Heart right ventricle (tissue), 16 donors: ENCODE measurements around the gene AZGP1. TPM values are rescaled to one million over a fixed set of nuclear protein-coding genes. Genes with fewer than 3 reads are reported as not detected.
"Not testable (repeated sequence)": the region's sequence is repeated elsewhere in the genome, so short reads cannot be mapped to it uniquely, and the experiment has no call there.

ENCODE experiments used
- ATAC-seq, 8 donors: fragments of 200-7000 bp; cut with Tn5 transposase; one replicate each; pipeline ENCODE4 v1.9.1; 2020; ENCODE audit warnings: mild to moderate bottlenecking in 8 of 8, moderate library complexity in 8 of 8, moderate number of reproducible peaks in 1 of 8
- DNase-seq, 2 donors: peaks; one replicate each; pipeline ENCODE4 v3.0.0-alpha.2; 2020
- H3K27ac ChIP-seq, 10 donors: fragments of 200-600 bp; sonication (generic) in 2 of 10; one replicate each; pipeline versions ENCODE4 v1.5.0 to v1.8.0; 2020 to 2022; ENCODE audit warnings: mild to moderate bottlenecking in 3 of 10
- H3K27me3 ChIP-seq, 7 donors: fragments of 200-600 bp; one replicate each; pipeline ENCODE4 v1.8.0; 2021 to 2022; ENCODE audit warnings: mild to moderate bottlenecking in 2 of 7
- H3K36me3 ChIP-seq, 9 donors: fragments of 200-600 bp; sonication (generic) in 1 of 9; one replicate each; pipeline versions ENCODE4 v1.5.0 to v1.8.0; 2020 to 2022; ENCODE audit warnings: mild to moderate bottlenecking in 2 of 9
- H3K4me1 ChIP-seq, 9 donors: fragments of 200-600 bp; sonication (generic) in 1 of 9; one replicate each; pipeline versions ENCODE4 v1.5.0 to v1.8.0; 2020 to 2022; ENCODE audit warnings: mild to moderate bottlenecking in 4 of 9
- H3K4me3 ChIP-seq, 10 donors: fragments of 200-600 bp; sonication (generic) in 2 of 10; one replicate each; pipeline versions ENCODE4 v1.5.0 to v1.8.0; 2020 to 2022; ENCODE audit warnings: mild to moderate bottlenecking in 7 of 10, moderate library complexity in 2 of 10
- H3K9me3 ChIP-seq, 11 donors: fragments of 200-600 bp in 10 of 11; sonication (generic) in 2 of 11; one replicate each; pipeline versions ENCODE4 v1.5.0 to v1.8.0; 2013 to 2022; ENCODE audit warnings: mild to moderate bottlenecking in 2 of 11, control low read depth in 1 of 11, moderate library complexity in 1 of 11
- CTCF ChIP-seq, 9 donors: fragments of 200-600 bp; sonication (generic) in 2 of 9; IDR thresholded peaks; one replicate each; pipeline versions ENCODE4 v1.5.0 to v1.8.0; 2021 to 2022; ENCODE audit warnings: antibody characterized with exemption in 9 of 9, mild to moderate bottlenecking in 5 of 9, moderate library complexity in 1 of 9
- WGBS, 2 donors: extraction: QIAGEN DNeasy Blood & Tissue Kit; methylation state at CpG; one replicate each; pipeline ENCODE4 v1.1.7; 2013; ENCODE audit warnings: inconsistent platforms in 1 of 2; 5-methylcytosine and 5-hydroxymethylcytosine counted together
- intact Hi-C, 10 donors: fragments of 100-400 bp; cut with DNase I; formaldehyde crosslinking; loops; one replicate each; pipeline versions ENCODE4 v1.11.1 to v1.14.2; 2022
- polyA plus RNA-seq, 2 donors: library from polyadenylated mRNA; stranded (reverse); fragments of 200-250 nt; gene quantifications; one replicate each; pipeline ENCODE4 v1.2.3, GENCODE V29; 2013
- total RNA-seq, 10 donors: library from RNA; stranded (reverse); fragmentation: NEBNext Ultra II Directional in 3 of 10; extraction: Animal tissue kit (Norgen Biotek cat#: 25700) in 3 of 10; gene quantifications; one replicate each; pipeline versions ENCODE4 v1.2.1 to v1.2.4, GENCODE V29; 2021 to 2023
- donor health status: Arrhythmogenic right ventricular cardiomyopathy.
- donor health status: ischemic (EF 13 %, LVEDD 7.1; RV severe dilation, severe dysfunction).
- donor health status: healthy with polysubstance abuse.
- donor health status: DM: no; HTN: yes; CAD: no.
- donor health status: DM: no; HTN: no; CAD: no.
- donor health status: ischemic (EF 25% LVEDD 6.9; RV normal size, moderate dysfunction).
- donor health status: ischemic (EF 25% LVEDD 5.7; RV mildly dilated, moderate dysfunction).
- donor health status: healthy.
- donor health status: DM: yes; HTN: yes; CAD: no.
- donor health status: Ischemic cardiomyopathy.
- donor health status: ischemic (EF 35%, LVEDD 5.7; RV mildly dilated, moderate dysfunction).
- donor health status: nonischemic (EF 11% LVEDD 7.7; RV severe dilation, severe dysfunction).
- donor health status: DM: yes; HTN: yes; CAD: no.
- donor health status: PGD.
- donor health status: ischemic (EF 29% LVEDD 5.4; RV normal size, mild dysfunction).
- donor health status: nonischemic (EF 23%, LVEDD 6.1; RV moderate dilation, normal function).

Gene AZGP1
- total and polyA plus RNA-seq, 12 donors = 37.8 to 335 (median 108) TPM

GRCh38 chr7:99990460-99990852 lies 14.6 kb upstream of the AZGP1 start:
- DNase-seq (no peak), ATAC-seq (no peak)
- no peaks in the 10 kb centered on the region for H3K36me3 ChIP-seq
- intact Hi-C loops = loop anchor here (2.0 to 10.0 kb wide), 12 partner anchors 62 to 142 kb away; partner anchors contain the start of genes TRIM4 (in 5 of the 10), ZNF3 (in 4 of the 10), GJC3 (in 2 of the 10) and MBLAC1 (in 2 of the 10)
- peaks cover 0 to 7% (median 0%) of the 10 kb centered on the region in 7 donors for H3K27me3 ChIP-seq
- H3K4me1 ChIP-seq = peaks cover 0 to 35% (median 20%) of the 10 kb centered on the region in 9 donors
- H3K27ac ChIP-seq = no peak overlapping the region
- no peaks in the 10 kb centered on the region for H3K9me3 ChIP-seq
- peak overlapping the region in 6 of 10 donors; percentile 0 to 31 (median 24) for H3K4me3 ChIP-seq
- 28 to 41% methylated on average over 14 of the region's 14 CpGs for WGBS, 2 donors
- TF ChIP-seq CTCF (IDR thresholded peaks at IDR 0.05) = no peak

- TF ChIP-seq CTCF (IDR thresholded peaks at IDR 0.05) = no peak
- Histone ChIP-seq H3K36me3 (no peaks in the 10 kb centered on the region), H3K4me1 (peaks cover 0 to 26% (median 15%) of the 10 kb centered on the region in 9 donors), H3K4me3 (no peak overlapping the region), H3K27me3 (peaks cover 0 to 7% (median 0%) of the 10 kb centered on the region in 7 donors), H3K27ac (no peak overlapping the region), H3K9me3 (no peaks in the 10 kb centered on the region)
- DNase-seq (no peak), ATAC-seq (no peak)
- intact Hi-C loops = no loop called here
- 76 to 91% methylated on average over 5 of the region's 5 CpGs for WGBS, 2 donors
These were observed 12.0 kb upstream of the AZGP1 start for GRCh38 chr7:99987846-99988245.

- WGBS, 2 donors = 71 to 80% methylated on average over 13 of the region's 14 CpGs
- intact Hi-C loops, DNase-seq, H3K4me3 ChIP-seq, H3K9me3 ChIP-seq, H3K27me3 ChIP-seq, H3K27ac ChIP-seq, H3K36me3 ChIP-seq: not testable (repeated sequence)
- H3K4me1 ChIP-seq = peaks cover 0 to 20% (median 12%) of the 10 kb centered on the region in 9 donors
- ATAC-seq = peak in 1 of 8 donors; percentile 19
These were observed 11.5 kb upstream of the AZGP1 start for GRCh38 chr7:99987306-99987705.

GRCh38 chr7:99984593-99984992 lies 8.8 kb upstream of the AZGP1 start:
- TF ChIP-seq CTCF (IDR thresholded peaks at IDR 0.05) = no peak
- DNase-seq = no peak
- H3K36me3 ChIP-seq = no peaks in the 10 kb centered on the region
- H3K4me1 ChIP-seq = no peaks in the 10 kb centered on the region
- H3K9me3 ChIP-seq = peaks cover 0 to 4% (median 0%) of the 10 kb centered on the region in 11 donors
- intact Hi-C loops = no loop called here
- ATAC-seq = no peak
- H3K4me3 ChIP-seq = no peak overlapping the region
- WGBS, 2 donors = 59 to 60% methylated on average over 2 of the region's 2 CpGs
- H3K27me3 ChIP-seq = peaks cover 0 to 7% (median 0%) of the 10 kb centered on the region in 7 donors
- no peak overlapping the region for H3K27ac ChIP-seq

GRCh38 chr7:99981066-99981465 lies 5.2 kb upstream of the AZGP1 start:
- H3K27ac ChIP-seq, DNase-seq, intact Hi-C loops, H3K9me3 ChIP-seq, H3K4me1 ChIP-seq, H3K27me3 ChIP-seq, H3K36me3 ChIP-seq, H3K4me3 ChIP-seq, ATAC-seq: not testable (repeated sequence)
- WGBS, 2 donors = 84% methylated on average over 7 of the region's 7 CpGs

- peak in 1 of 8 donors; percentile 23 for ATAC-seq
- H3K36me3 ChIP-seq, H3K27me3 ChIP-seq, H3K4me1 ChIP-seq, H3K4me3 ChIP-seq, DNase-seq, intact Hi-C loops, H3K9me3 ChIP-seq, H3K27ac ChIP-seq: not testable (repeated sequence)
- WGBS, 2 donors = 55 to 67% methylated on average over 4 of the region's 4 CpGs
These were observed 4.6 kb upstream of the AZGP1 start for GRCh38 chr7:99980448-99980872.
